SHP77 treated with DMSO at 0.1 percent for 48 hours (cell line): ENCODE measurements around the gene NLK.
"Not testable (repeated sequence)": the region's sequence is repeated elsewhere in the genome, so short reads cannot be mapped to it uniquely, and the experiment has no call there.

Source experiments
- DNase-seq: peaks from one replicate; lab custom pipeline; 2025; lab: John Stamatoyannopoulos, UW

The NLK gene

DNA sequence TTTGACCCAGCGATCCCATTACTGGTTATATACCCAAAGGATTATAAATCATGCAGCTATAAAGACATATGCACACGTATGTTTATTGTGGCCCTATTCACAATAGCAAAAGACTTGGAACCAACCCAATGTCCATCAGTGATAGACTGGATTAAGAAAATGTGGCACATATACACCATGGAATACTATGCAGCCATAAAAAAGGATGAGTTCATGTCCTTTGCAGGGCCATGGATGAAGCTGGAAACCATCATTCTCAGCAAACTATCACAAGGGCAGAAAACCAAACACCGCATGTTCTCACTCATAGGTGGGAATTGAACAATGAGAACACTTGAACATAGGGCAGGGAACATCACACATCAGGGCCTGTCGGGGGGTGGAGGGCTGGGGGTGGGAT lies 112.9 kb downstream of the NLK start:
- not testable (repeated sequence) for DNase-seq

DNA sequence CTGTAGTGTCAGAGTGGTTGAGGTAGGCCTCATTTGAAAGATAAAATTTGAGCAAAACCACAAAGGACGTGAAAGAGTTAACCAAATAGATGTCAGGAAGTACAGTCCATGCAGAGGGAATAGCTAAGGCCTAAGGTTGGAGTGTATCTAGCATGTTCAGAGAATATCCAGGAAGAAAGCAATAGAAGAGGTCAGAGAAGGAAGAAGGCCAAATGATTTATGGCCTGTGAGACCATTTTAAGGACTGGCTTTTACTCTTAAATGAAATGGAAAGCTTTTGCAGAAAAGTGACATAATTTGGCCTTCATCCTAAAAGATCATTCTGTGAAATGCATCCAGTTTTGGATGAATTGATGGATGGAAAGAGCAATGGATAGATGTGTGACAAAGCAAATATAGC lies 116.5 kb downstream of the NLK start:
- no peak for DNase-seq

- DNase-seq, result no peak
These were observed 117.4 kb downstream of the NLK start for GRCh38 chr17:28159924-28160323.

DNA sequence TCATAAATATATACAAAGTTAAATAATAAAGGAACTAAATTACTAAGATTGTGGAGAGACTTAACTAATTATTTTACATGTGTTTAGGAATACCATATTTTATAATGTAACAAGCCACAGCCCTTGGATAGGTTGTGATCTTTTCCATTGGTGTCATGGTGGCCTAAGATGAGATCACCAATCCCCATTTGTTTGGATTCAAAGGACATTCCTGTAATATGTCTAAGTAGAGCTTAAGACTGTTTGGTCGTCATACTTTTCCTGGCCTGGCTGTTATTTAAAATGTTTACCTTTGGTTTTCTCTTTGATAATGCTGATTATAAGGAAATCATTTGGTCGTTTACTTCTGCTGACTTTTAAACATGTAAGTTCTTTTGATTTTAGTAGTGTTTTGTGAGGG lies 118.1 kb downstream of the NLK start:
- DNase-seq, result no peak

DNA sequence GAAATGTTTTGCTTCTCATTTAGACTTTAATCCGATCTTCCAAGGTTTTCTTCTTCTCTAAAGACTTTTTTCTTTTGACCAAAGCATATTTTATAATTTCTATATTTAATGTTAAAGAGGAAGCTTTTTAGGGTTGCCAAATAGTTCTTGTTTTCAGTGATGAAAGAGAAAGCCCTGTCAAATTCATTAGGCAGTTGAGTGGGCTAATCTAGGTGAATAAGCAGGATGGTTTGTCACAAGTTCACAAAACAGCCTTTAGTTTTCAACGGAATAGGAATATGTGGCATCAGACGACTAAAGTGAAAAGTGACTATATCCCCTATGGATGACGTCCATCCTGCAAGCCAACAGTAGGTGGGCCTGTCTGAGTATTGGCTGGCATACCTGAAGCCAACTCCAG lies 118.8 kb downstream of the NLK start:
- no peak for DNase-seq

- DNase-seq, result no peak
These were observed 124.0 kb downstream of the NLK start for GRCh38 chr17:28166478-28166877.

GRCh38 chr17:28169621-28170349 lies 127.3 kb downstream of the NLK start:
- no peak for DNase-seq

GRCh38 chr17:28170771-28171170 lies 128.3 kb downstream of the NLK start:
- DNase-seq, result no peak

DNA sequence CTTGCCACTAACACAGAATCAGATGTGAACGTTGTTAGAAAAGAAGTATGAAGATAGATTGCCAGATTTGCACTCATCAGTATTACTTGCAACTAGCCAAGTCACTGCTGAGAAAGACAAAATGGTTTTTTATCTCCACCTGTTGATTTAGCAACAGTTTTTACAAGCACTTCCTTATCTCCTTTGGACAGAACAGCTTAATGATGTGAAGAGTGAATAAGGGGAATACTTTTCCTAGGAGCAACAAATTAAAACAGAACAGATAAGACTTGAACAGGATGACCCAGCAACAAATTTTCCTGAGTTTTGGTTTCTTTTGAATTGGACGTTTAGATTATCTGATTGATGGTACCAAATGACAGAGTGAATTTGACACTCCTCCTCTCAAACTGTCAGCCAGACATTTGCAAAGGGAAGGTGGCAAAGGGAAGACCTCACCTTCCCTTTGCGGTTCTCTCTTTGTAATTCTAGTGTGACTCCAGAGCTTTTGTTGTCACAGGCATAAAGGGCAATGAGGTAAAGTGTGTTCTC lies 130.6 kb downstream of the NLK start:
- DNase-seq, result no peak

DNA sequence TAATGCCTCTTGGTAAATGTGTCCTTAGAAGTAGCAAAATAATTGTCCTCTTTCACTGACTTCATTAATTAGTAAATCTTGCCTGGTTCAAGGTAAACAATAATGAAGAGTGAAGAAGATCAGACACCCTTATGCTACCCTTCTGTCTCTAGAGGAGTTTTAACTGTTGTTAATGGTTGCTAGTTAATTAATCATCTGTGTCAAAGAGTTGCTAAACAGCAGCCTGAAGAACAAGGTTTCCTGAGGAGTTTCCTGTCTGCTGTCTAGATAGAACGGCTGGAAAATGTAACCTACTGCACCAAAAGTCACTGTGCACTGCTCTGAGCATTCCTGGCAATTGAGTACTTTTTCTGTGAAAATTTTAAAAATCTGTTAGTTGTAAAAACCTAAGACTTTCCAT lies 131.3 kb downstream of the NLK start:
- no peak for DNase-seq

GRCh38 chr17:28174352-28175046 lies 132.0 kb downstream of the NLK start:
- DNase-seq, result no peak

DNA sequence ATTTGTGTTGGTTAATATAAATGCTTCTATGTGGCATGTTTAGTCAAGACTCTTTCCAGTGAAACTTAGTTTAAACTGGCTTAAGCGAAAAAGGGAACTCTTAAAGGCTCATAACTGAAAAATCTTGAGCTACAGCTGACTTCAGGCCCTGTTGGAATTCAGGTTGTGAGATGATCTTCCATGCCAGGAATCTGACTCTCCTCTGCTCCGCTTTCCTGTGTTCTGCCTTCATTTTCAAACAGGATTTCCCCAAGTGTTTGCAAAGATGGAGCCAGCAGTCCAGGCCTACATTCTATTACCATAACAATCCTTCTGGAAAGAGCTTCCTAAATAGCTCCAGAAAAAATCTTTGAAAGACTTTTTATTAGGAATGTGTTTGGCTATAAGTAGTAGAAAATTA lies 134.9 kb downstream of the NLK start:
- DNase-seq, result no peak

DNA sequence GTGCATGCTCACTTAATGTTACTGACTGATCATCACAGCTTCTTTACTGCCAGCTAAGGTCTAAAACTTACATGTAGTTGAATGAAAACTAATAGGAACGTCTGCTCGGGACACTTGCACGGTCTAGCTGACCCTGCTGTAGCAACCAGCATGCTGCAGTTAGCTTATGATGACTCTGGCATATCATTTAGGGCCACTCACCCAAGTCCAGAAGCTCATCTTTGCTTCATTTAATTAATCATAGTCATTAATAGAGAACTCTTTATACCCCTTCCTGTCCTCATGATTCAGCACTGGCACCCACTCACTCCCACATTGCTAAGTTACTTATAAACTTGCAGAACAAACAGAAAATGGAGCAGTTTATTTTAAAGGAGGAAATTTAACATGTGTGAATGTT lies 136.3 kb downstream of the NLK start:
- DNase-seq, result no peak

DNA sequence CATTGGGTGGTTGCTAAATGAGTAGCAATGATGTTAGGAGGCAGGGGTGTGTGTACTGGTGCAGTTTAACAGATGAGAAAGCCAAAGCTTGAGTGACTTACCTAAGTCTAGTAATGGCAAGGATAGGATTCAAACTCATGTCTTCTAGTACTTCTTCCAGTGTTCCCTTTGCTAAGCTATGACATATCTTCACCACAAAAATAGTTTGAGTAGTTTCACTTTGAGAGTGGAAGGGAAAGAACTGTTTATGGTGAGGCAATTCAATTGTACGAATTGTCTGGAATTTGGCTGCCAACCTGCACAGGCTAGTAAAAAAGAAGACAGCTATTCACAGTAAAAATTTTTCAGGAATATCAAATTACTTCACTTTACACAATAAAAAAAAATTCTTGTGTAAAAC lies 138.0 kb downstream of the NLK start:
- no peak for DNase-seq

DNA sequence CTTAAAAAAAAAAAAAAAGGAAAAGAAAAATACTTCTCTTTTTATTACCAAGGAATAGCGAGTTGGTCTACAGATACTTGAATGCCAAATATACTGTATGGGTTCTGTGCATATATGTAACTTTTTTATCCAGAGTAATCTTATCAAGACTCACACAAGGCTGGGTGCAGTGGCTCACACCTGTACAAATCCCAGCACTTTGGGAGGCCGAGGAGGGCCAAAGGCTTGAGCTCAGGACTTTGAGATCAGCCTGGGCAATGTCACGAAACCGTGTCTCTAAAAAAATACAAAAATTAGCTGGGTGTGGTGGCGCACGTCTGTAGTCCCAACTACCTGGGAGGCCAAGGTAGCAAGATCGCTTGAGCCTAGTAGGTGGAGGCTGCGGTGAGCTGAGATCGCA lies 139.1 kb downstream of the NLK start:
- DNase-seq, result no peak

- no peak for DNase-seq
These were observed 140.1 kb downstream of the NLK start for GRCh38 chr17:28182559-28182958.

GRCh38 chr17:28185658-28186057 lies 143.2 kb downstream of the NLK start:
- DNase-seq, result no peak

GRCh38 chr17:28186472-28186871 lies 144.0 kb downstream of the NLK start:
- not testable (repeated sequence) for DNase-seq

DNA sequence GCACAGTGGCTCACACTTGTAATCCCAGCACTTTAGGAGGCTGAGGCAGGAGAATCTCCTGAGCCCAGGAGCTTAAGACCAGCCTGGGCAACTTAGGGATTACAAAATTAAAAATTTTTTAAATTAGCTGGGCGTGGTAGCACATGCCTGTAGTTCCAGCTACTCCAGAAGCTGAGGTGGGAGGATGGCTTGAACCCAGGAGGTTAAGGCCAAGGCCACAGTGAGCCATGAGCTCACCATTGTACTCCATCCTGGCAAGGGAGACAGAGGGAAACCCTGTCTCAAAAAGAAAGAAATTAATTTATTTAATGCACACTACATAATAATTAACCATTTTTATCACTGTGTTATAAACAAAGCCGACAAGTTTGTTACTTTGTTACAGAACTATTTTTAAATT lies 145.5 kb downstream of the NLK start:
- no peak for DNase-seq

DNA sequence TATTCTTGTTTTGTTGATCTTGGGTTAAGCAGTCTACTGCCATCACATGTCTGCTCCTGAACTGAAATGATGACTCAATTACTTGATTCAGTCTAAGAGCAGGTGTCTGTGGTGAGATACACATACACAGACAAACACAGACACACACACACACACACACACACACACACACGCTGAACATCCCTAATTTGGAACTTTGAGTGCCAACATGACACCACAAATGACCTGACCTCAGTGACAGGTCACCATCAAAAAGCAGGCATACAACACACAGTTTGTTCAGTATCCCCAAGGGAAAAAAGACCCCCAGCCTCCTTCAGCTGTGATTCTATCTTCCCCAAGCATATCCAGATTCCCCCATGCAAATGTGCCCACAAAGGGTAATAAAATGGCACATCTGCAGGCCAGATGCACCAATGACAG lies 146.4 kb downstream of the NLK start:
- DNase-seq, result no peak

DNA sequence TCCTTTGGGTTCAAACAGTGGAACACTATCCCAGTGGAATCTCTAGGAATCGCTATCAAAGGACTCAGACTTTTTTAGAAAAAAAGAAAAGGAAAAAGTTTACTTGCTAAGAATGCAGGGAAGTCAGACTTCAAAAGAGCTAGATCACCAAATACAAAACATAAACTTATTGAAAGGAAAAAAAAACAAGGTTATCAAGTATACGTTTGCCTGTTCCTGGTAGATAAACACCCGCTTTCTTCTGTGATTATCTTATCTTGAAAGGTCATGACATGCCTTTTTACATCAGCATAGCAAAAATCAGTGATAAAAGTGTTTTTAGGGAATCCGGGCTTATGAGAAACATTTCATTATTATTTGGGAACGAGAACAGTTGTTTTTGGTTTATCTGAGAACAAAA lies 147.2 kb downstream of the NLK start:
- no peak for DNase-seq

- DNase-seq, result no peak
These were observed 148.5 kb downstream of the NLK start for GRCh38 chr17:28191018-28191417.

DNA sequence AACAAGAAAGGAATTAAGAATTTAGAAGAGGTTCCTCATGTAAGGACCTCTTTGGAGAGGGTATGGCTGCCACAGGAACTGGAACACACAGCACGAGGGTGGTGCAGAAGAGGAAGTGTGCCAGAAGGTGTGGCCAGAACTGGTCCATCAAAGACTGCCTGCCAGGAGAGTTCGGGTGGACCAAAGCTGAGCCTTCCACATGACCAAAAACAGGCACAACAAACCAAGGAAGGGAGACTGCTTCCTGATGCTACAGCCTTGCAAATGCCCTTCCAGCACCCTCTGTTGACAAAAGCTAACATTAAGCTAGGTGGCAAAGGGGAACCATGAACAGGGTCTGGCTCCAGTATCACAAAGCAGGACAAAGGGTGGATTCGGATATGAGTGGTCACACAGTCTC lies 150.8 kb downstream of the NLK start:
- no peak for DNase-seq

- DNase-seq, result no peak
These were observed 151.9 kb downstream of the NLK start for GRCh38 chr17:28194382-28194781.
